GM18867 (cell line): Measurements from ENCODE around the gene ACHE.
"Not testable (repeated sequence)": the region's sequence is repeated elsewhere in the genome, so short reads cannot be mapped to it uniquely, and the experiment has no call there.

ENCODE experiments used
- ATAC-seq: cut with Tn5 transposase; IDR thresholded peaks from one replicate; pipeline ENCODE4 v1.9.1; 2021; ENCODE audit warnings: mild to moderate bottlenecking, moderate library complexity; ENCODE audit not compliant: unreplicated experiment

ACHE gene

GRCh38 chr7:100865938-100866728 lies 29.6 kb downstream of the ACHE start:
- ATAC-seq: no peak

DNA sequence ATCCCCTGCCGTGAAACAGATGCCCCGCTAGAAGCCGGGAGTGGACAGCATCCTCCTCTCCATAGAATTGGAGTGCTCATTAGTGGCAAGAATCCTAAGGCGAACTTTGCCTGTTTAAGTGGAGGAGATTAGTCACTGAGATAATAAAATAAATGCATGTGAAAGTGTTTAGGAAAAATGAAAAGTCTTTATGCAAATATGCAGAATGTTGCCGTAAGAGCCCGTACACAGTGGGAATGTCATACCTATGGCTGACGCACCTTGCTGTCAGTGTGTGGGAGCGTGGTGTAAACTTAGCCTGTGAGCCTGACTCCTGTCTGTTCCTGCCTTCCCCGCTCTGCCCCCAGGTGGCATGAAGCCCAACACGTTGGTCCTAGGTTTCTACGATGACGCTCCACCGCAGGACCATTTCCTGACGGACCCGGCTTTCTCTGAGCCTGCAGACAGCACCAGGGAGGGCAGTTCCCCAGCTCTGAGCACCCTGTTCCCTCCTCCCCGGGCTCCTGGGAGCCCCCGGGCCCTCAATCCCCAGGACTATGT lies 30.2 kb downstream of the ACHE start:
- ATAC-seq: no peak

- ATAC-seq: no peak
These were observed 31.3 kb downstream of the ACHE start for GRCh38 chr7:100864263-100864845.

DNA sequence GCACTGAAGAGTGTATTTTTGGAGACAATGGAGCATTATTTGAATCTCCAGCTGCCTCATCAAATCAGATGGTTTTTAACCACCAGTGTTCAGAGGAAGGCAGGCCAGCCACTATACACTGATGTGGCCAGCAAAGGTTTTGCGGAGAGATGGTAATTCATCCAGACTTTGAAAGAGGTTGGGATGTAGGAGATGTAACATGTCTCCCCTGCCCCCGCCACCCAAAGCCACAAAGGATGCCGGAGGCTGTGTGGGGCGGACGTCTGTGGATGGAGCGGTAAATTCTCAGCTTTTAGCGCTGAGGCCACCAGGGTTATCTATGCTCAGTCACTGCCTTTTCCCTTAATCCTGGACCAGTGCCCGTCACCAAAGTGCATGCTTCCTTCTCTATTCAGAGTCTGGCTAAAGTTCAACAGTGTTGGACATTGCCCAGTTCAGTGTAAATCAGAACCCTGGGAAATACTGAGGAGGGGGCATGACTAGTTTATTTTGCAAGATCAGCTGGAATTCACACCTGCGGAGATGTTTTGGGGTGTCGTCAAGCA lies 32.2 kb downstream of the ACHE start:
- ATAC-seq: no peak

GRCh38 chr7:100861616-100861985 lies 34.1 kb downstream of the ACHE start:
- ATAC-seq: no peak

GRCh38 chr7:100860702-100861615 lies 34.7 kb downstream of the ACHE start:
- no peak for ATAC-seq

DNA sequence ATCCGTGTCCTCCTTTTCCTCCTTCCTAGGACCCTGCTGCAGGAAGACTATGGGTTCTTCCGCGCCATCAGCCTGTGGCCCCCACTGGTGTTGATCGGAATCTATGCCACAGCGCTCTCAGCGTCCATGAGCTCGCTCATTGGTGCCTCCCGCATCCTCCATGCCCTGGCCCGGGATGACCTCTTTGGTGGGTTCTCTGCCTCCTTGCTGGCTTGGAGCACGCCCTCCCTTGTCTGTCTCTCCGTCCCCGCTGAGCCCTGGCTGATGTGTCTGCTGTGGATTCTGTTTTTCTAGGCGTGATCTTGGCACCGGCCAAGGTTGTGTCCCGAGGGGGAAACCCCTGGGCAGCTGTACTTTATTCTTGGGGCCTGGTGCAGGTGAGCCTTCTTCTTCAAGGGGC lies 35.8 kb downstream of the ACHE start:
- no peak for ATAC-seq

DNA sequence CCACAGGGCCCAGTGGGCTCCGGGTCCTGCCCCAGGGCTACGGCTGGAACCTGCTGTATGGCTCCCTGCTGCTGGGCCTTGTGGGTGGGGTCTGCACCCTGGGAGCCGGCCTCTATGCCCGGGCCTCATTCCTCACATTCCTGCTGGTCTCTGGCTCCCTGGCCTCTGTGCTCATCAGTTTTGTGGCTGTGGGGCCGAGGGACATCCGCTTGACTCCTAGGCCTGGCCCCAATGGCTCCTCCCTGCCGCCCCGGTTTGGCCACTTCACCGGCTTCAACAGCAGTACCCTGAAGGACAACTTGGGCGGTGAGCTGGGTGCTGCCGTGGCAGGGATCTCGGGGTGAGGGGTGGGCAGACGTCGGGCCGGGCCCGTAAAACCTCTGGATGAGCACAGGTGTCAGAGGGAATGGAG lies 38.8 kb downstream of the ACHE start:
- ATAC-seq: no peak

- ATAC-seq: no peak
These were observed 40.2 kb downstream of the ACHE start for GRCh38 chr7:100855515-100855914.

GRCh38 chr7:100854899-100855298 lies 40.8 kb downstream of the ACHE start:
- not testable (repeated sequence) for ATAC-seq

- ATAC-seq: no peak
These were observed 41.4 kb downstream of the ACHE start for GRCh38 chr7:100854146-100854895.

- peak; percentile 88 for ATAC-seq
These were observed 43.4 kb downstream of the ACHE start, which contains the start of gene SLC12A9 for GRCh38 chr7:100852048-100852872. Gene SLC12A9 (plus strand): TSS chr7:100852713. CDS start chr7:100854198, 1,485 bp downstream.

- no peak for ATAC-seq
These were observed 48.3 kb downstream of the ACHE start for GRCh38 chr7:100847360-100847759.

- ATAC-seq: no peak
These were observed 55.1 kb downstream of the ACHE start for GRCh38 chr7:100840470-100841100.
